GM08714 (cell line): ENCODE results near the gene PDHX.
"Not testable (repeated sequence)": the region's sequence is repeated elsewhere in the genome, so short reads cannot be mapped to it uniquely, and the experiment has no call there.

ENCODE experiments used
- H3K4me3 ChIP-seq: fragments of 200-500 bp; sonication (Bioruptor generic); 2 replicates; pipeline ENCODE4 v1.5.1; 2014; ENCODE audit warnings: mild to moderate bottlenecking, low read length, inconsistent platforms
- ZNF274 ChIP-seq: IDR thresholded peaks from 2 replicates; pipeline ENCODE4 v1.6.1; 2012; ENCODE audit warnings: mild to moderate bottlenecking, low read depth, low read length

PDHX gene

GRCh38 chr11:35021589-35021988 is 105.2 kb downstream of the PDHX start:
- TF ChIP-seq ZNF274 = no peak
- no peak overlapping the region for H3K4me3 ChIP-seq

- H3K4me3 ChIP-seq = not testable (repeated sequence)
Observed at GRCh38 chr11:35023940-35024339, 107.5 kb downstream of the PDHX start.

DNA sequence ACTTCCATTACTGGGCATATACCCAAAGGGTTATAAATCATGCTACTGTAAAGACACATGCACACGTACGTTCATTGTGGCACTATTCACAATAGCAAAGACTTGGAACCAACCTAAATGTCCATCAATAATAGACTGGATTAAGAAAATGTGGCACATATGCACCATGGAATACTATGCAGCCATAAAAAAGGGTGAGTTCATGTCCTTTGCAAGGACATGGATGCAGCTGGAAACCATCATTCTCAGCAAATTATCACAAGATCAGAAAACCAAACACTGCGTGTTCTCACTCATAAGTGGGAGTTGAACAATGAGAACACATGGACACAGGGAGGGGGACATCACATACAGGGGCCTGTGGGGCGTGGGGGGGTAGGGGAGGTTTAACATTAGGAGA is 111.6 kb downstream of the PDHX start:
- H3K4me3 ChIP-seq = not testable (repeated sequence)

- TF ChIP-seq ZNF274 = no peak
- H3K4me3 ChIP-seq = no peak overlapping the region
Observed at GRCh38 chr11:35029979-35030682, 113.7 kb downstream of the PDHX start.

- no peak for TF ChIP-seq ZNF274
- H3K4me3 ChIP-seq = no peak overlapping the region
Observed at GRCh38 chr11:35030716-35031213, 114.3 kb downstream of the PDHX start.

GRCh38 chr11:35031346-35031745 is 114.9 kb downstream of the PDHX start:
- TF ChIP-seq ZNF274 = no peak

DNA sequence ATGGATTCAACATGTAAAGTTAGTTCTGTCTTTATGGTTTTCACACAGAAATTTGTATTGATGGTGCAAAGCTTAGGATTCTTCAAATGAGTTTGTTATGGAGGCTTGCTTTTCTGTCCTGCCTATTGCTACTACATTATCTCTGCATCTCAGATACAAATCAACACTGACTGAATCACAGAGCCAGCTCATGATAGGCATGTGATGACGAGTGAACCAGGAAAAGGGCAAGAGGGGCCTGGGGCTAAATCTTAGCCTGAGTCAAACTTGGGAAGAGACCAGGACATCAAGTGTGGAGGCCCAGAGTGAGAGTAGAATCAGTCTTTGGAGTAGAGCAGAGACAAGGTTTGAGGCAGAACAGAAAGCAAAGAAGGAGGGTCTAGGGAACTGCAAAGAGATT is 115.4 kb downstream of the PDHX start:
- TF ChIP-seq ZNF274 = no peak
- H3K4me3 ChIP-seq = no peak overlapping the region

More at GRCh38 chr11:35031346-35031745, 114.9 kb downstream of the PDHX start:
- H3K4me3 ChIP-seq = no peak overlapping the region

- H3K4me3 ChIP-seq = no peak overlapping the region
- TF ChIP-seq ZNF274 = no peak
Observed at GRCh38 chr11:35033011-35033410, 116.6 kb downstream of the PDHX start.

- no peak overlapping the region for H3K4me3 ChIP-seq
- TF ChIP-seq ZNF274 = no peak
Observed at GRCh38 chr11:35034401-35034800, 118.0 kb downstream of the PDHX start.

DNA sequence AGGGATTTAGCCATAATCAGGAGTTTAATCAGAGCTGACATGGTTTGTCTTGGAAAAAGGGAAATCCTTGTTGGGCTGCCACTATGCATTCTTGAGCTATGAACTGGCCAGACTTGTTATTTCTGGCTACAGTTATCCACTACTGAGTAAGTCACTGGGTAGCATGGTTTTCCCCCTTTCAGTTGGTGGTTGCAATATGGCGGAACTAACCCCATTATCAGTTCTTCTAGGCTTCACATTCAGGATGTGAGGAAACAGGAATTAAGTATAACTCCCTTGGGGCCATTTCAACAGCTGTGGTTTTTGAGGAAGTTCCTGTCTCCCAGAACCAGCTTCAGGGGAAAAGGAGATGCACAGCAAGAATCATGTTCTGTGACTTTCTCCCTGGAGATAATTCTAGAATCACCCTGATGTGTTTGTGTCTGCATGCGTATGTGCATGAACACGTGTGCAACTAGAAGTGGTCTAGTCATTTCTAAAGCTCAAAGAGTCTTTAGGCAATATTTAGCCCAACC is 119.5 kb downstream of the PDHX start:
- no peak for TF ChIP-seq ZNF274

DNA sequence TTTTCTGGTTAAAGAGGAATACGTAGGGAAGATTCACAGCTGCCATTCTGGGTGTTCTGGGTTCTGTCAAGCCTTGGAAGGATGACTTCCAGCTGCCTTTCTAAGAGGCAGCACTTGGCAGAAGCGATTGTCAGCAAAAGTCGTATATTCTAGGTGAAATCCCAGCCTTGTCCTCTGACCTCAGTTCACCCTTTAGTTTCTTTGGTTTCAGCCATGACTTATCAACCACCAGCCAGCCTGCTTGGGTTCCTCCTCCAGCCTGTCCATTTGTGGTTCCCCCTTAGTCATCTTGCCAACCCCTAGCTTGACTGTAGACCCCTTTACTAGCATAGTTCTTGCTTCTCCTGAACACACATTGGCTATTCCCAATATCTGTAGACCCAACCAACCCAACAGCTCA is 120.2 kb downstream of the PDHX start:
- TF ChIP-seq ZNF274 = no peak
- no peak overlapping the region for H3K4me3 ChIP-seq

More for the DNA sequence above, 119.5 kb downstream of the PDHX start:
- no peak overlapping the region; the same call in 1 of the 2 replicates for H3K4me3 ChIP-seq

- TF ChIP-seq ZNF274 = no peak
- no peak overlapping the region for H3K4me3 ChIP-seq
Observed at GRCh38 chr11:35038211-35038928, 122.0 kb downstream of the PDHX start.

- H3K4me3 ChIP-seq = no peak overlapping the region
- TF ChIP-seq ZNF274 = no peak
Observed at GRCh38 chr11:35039076-35039475, 122.7 kb downstream of the PDHX start.

DNA sequence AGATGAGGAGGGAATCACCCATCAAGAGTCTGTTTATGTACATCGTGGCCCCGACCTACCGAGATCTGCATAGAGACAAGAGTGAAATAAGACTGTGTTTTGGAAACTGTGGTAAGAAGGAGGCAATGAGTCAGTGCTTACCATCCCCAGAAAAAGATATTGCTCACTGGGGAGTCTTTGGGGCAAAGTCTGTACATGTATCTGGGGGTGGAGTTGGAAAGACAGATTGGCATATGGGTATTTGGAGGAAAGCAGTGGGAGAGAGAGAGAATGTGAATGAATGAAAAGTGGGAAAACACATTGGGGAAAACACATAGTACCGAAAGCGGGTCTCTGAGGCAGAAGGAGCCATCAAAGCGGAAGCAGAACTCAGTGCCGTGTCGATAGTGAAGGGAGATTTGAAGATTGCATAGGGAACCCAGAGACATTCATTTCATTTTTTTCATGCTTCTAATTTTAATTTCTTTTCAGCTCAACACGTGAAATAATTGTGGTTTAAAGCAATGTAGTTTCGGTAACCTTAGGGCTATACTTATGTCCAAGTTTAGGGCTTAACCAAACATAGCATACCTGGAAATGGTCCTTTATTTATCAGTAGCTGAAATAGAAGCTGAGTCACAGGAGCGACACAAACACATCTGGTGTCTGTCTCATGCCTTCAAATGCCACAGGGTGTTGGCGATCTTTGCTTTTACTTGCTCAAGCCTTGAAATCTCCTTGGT is 124.0 kb downstream of the PDHX start:
- no peak for TF ChIP-seq ZNF274
- H3K4me3 ChIP-seq = peak overlapping the region; percentile 76
